ENCODE data around the gene RIPK4. TPM values are rescaled to one million over a fixed set of nuclear protein-coding genes. Genes with fewer than 3 reads are reported as not detected.

RIPK4 gene
- total RNA-seq, 5 donors from 2014 or later (not counting 1 experiment from before 2014, with no cell fraction given): 0.30 to 2.1 (median 0.63) TPM

DNA sequence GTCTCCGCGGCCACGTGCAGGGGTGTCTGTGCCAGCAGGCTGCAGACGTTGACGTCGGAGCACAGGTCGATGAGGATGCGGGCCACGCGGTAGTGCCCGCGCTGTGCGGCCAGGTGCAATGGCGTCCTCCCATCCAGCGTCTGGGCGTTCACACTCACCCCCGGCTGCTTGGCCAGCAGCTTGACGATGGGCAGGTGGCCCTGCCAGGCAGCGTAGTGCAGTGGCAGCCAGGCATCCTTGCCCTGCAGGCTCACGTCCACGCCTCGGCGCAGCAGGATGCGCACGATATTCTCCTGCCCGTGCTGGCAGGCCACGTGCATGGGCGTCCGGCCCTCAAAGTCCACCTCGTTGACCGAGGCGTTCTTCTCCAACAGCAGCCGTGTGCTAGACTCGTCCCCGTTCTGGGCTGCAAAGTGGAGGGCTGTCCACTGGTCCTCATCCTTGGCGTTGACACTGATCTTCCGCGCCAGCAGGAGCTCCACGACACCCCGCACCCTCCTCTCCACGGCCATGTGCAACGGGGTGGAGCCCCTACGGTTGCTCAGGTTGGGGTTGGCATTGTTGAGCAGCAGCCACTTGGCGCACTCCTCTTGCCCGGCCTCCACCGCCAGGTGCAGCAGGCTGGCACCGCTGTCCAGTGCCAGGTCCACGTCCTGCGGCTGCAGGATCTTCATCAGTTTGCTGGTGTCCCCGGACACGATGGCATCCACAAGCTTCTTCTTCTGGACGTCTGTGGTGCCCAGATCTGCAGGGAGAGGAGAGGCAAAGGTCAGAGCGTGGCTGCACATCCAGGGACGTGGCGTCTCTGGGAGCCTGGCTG is 25.4 kb downstream of the RIPK4 start:
- DNase-seq (no peak), ATAC-seq (replicated peaks in 1 of 4) (no peak)
- ChIA-PET CTCF (no interaction called here), POLR2A (no interaction called here)
- Mint-ChIP-seq H3K4me1 (no peaks in the 10 kb centered on the region), H3K27ac (no peak overlapping the region), H3K9me3 (peaks cover 0 to 8% (median 2%) of the 10 kb centered on the region in 3 donors), H3K4me3 (no peak overlapping the region), H3K36me3 (no peaks in the 10 kb centered on the region), H3K27me3 (peaks cover 3 to 12% of the 10 kb centered on the region in 2 donors)
- H3K27me3 ChIP-seq (replicated peaks in 1 of 2; ENCODE audit: control insufficient read depth in 2 of 2, extremely low read depth in 1 of 2, insufficient read depth in 2 of 2, low read length in 1 of 2): peaks cover 0 to 14% of the 10 kb centered on the region in 2 experiments
- H3K4me3 ChIP-seq (ENCODE audit: control insufficient read depth in 1 of 2, extremely low read depth in 1 of 2, low read length in 1 of 2): no peak overlapping the region
- H3K4me1 ChIP-seq (ENCODE audit: control insufficient read depth in 1 of 2, extremely low read depth in 1 of 2, insufficient read depth in 2 of 2, low read length in 2 of 2): no peaks in the 10 kb centered on the region
- no peaks in the 10 kb centered on the region for H3K9me3 ChIP-seq
- no peak overlapping the region for H3K27ac ChIP-seq (ENCODE audit: low read length)
- WGBS (ENCODE audit: insufficient coverage): 88% methylated on average over 54 of the region's 55 CpGs
- H3K36me3 ChIP-seq (ENCODE audit: control insufficient read depth in 2 of 2, extremely low read depth in 1 of 2, insufficient read depth in 1 of 2, low read length in 1 of 2): no peaks in the 10 kb centered on the region

GRCh38 chr21:41740604-41741252 is 26.1 kb downstream of the RIPK4 start:
- 90% methylated on average over 41 of the region's 41 CpGs for WGBS (ENCODE audit: insufficient coverage)
- H3K27ac Mint-ChIP-seq: no peak overlapping the region
- no peaks in the 10 kb centered on the region for H3K36me3 Mint-ChIP-seq
- H3K27me3 ChIP-seq (replicated peaks in 1 of 2; ENCODE audit: control insufficient read depth in 2 of 2, extremely low read depth in 1 of 2, insufficient read depth in 2 of 2, low read length in 1 of 2): peaks cover 0 to 20% of the 10 kb centered on the region in 2 experiments
- ATAC-seq (replicated peaks in 1 of 4) (no peak), DNase-seq (no peak)
- H3K27ac ChIP-seq (ENCODE audit: low read length): no peak overlapping the region
- no peaks in the 10 kb centered on the region for H3K4me1 ChIP-seq (ENCODE audit: control insufficient read depth in 1 of 2, extremely low read depth in 1 of 2, insufficient read depth in 2 of 2, low read length in 2 of 2)
- no peak overlapping the region for H3K4me3 Mint-ChIP-seq
- peaks cover 3 to 18% of the 10 kb centered on the region in 2 donors for H3K27me3 Mint-ChIP-seq
- ChIA-PET CTCF (no interaction called here), POLR2A (no interaction called here)
- H3K9me3 ChIP-seq: no peaks in the 10 kb centered on the region
- H3K4me3 ChIP-seq (ENCODE audit: control insufficient read depth in 1 of 2, extremely low read depth in 1 of 2, low read length in 1 of 2): no peak overlapping the region
- no peaks in the 10 kb centered on the region for H3K36me3 ChIP-seq (ENCODE audit: control insufficient read depth in 2 of 2, extremely low read depth in 1 of 2, insufficient read depth in 1 of 2, low read length in 1 of 2)
- peaks cover 0 to 8% (median 2%) of the 10 kb centered on the region in 3 donors for H3K9me3 Mint-ChIP-seq
- no peaks in the 10 kb centered on the region for H3K4me1 Mint-ChIP-seq

- no peaks in the 10 kb centered on the region for H3K4me1 Mint-ChIP-seq
- no peak for DNase-seq
- POLR2A ChIA-PET: no interaction called here
Measured at GRCh38 chr21:41739936-41740335, 26.9 kb downstream of the RIPK4 start.

GRCh38 chr21:41739011-41739410 is 27.8 kb downstream of the RIPK4 start:
- Mint-ChIP-seq H3K4me1 (no peaks in the 10 kb centered on the region), H3K27me3 (peaks cover 6 to 25% of the 10 kb centered on the region in 2 donors), H3K4me3 (no peak overlapping the region), H3K36me3 (no peaks in the 10 kb centered on the region), H3K9me3 (peaks cover 0 to 8% (median 2%) of the 10 kb centered on the region in 3 donors), H3K27ac (no peak overlapping the region)
- WGBS (ENCODE audit: insufficient coverage): 97% methylated on average over 10 of the region's 12 CpGs
- ATAC-seq (replicated peaks in 1 of 4): no peak
- CTCF ChIA-PET: no interaction called here
- no peaks in the 10 kb centered on the region for H3K4me1 ChIP-seq (ENCODE audit: control insufficient read depth in 1 of 2, extremely low read depth in 1 of 2, insufficient read depth in 2 of 2, low read length in 2 of 2)
- DNase-seq: no peak
- POLR2A ChIA-PET: no interaction called here
- H3K27me3 ChIP-seq (replicated peaks in 1 of 2; ENCODE audit: control insufficient read depth in 2 of 2, extremely low read depth in 1 of 2, insufficient read depth in 2 of 2, low read length in 1 of 2): peaks cover 0 to 30% of the 10 kb centered on the region in 2 experiments
- H3K36me3 ChIP-seq (ENCODE audit: control insufficient read depth in 2 of 2, extremely low read depth in 1 of 2, insufficient read depth in 1 of 2, low read length in 1 of 2): no peaks in the 10 kb centered on the region
- H3K27ac ChIP-seq (ENCODE audit: low read length): no peak overlapping the region
- H3K9me3 ChIP-seq: no peaks in the 10 kb centered on the region
- H3K4me3 ChIP-seq (ENCODE audit: control insufficient read depth in 1 of 2, extremely low read depth in 1 of 2, low read length in 1 of 2): no peak overlapping the region

More at GRCh38 chr21:41739936-41740335, 26.9 kb downstream of the RIPK4 start:
- no peaks in the 10 kb centered on the region for H3K9me3 ChIP-seq
- no peak overlapping the region for H3K4me3 Mint-ChIP-seq
- WGBS (ENCODE audit: insufficient coverage): 85% methylated on average over 5 of the region's 9 CpGs
- peaks cover 0 to 22% of the 10 kb centered on the region in 2 experiments for H3K27me3 ChIP-seq (replicated peaks in 1 of 2; ENCODE audit: control insufficient read depth in 2 of 2, extremely low read depth in 1 of 2, insufficient read depth in 2 of 2, low read length in 1 of 2)
- no peaks in the 10 kb centered on the region for H3K36me3 ChIP-seq (ENCODE audit: control insufficient read depth in 2 of 2, extremely low read depth in 1 of 2, insufficient read depth in 1 of 2, low read length in 1 of 2)
- ATAC-seq (replicated peaks in 1 of 4): no peak
- H3K27ac Mint-ChIP-seq: no peak overlapping the region
- no peak overlapping the region for H3K4me3 ChIP-seq (ENCODE audit: control insufficient read depth in 1 of 2, extremely low read depth in 1 of 2, low read length in 1 of 2)
- no peak overlapping the region for H3K27ac ChIP-seq (ENCODE audit: low read length)
- peaks cover 0 to 8% (median 2%) of the 10 kb centered on the region in 3 donors for H3K9me3 Mint-ChIP-seq
- CTCF ChIA-PET: no interaction called here
- no peaks in the 10 kb centered on the region for H3K4me1 ChIP-seq (ENCODE audit: control insufficient read depth in 1 of 2, extremely low read depth in 1 of 2, insufficient read depth in 2 of 2, low read length in 2 of 2)
- H3K27me3 Mint-ChIP-seq: peaks cover 3 to 22% of the 10 kb centered on the region in 2 donors
- H3K36me3 Mint-ChIP-seq: no peaks in the 10 kb centered on the region

DNA sequence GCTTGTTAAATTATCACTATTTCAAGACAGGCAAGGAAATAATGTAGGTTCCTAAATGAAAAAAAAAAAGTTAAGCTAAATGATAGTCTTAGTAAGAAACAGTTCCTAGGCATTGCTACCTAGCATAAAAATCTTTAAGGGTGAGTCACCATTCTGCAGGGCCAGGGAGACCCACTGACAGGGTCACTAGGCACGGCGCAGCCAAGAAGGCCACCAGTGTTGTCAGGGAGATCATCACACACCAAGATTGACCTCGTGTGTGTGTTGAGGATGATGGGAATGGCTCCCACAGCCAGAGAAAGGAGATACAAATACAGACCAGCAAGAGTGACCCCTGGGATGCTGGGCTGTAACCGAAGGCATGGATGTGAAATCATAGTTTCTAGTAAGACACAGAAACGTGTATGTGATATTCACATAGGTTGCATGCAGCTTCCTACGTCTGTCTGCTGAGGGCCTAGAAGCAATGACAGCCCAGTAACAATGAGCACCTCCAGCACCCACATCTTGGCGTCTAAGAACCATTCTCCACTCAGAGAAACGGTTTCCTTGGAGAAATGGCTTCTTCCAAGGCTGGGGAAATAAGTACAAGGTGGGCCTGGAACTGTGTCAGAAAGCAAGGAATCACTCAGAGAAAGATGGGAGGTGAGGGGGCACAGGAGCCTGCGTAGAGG is 29.1 kb downstream of the RIPK4 start:
- ChIA-PET POLR2A (no interaction called here), CTCF (no interaction called here)
- Histone ChIP-seq H3K4me1 (ENCODE audit: control insufficient read depth in 1 of 2, extremely low read depth in 1 of 2, insufficient read depth in 2 of 2, low read length in 2 of 2) (no peaks in the 10 kb centered on the region), H3K27me3 (replicated peaks in 1 of 2; ENCODE audit: control insufficient read depth in 2 of 2, extremely low read depth in 1 of 2, insufficient read depth in 2 of 2, low read length in 1 of 2) (peaks cover 0 to 36% of the 10 kb centered on the region in 2 experiments), H3K36me3 (ENCODE audit: control insufficient read depth in 2 of 2, extremely low read depth in 1 of 2, insufficient read depth in 1 of 2, low read length in 1 of 2) (no peaks in the 10 kb centered on the region), H3K4me3 (ENCODE audit: control insufficient read depth in 1 of 2, extremely low read depth in 1 of 2, low read length in 1 of 2) (no peak overlapping the region), H3K27ac (ENCODE audit: low read length) (no peak overlapping the region), H3K9me3 (no peaks in the 10 kb centered on the region)
- 90% methylated on average over 2 of the region's 9 CpGs for WGBS (ENCODE audit: insufficient coverage)
- Mint-ChIP-seq H3K36me3 (no peaks in the 10 kb centered on the region), H3K27me3 (peaks cover 10 to 25% of the 10 kb centered on the region in 2 donors), H3K4me1 (no peaks in the 10 kb centered on the region), H3K4me3 (no peak overlapping the region), H3K9me3 (peaks cover 4 to 12% (median 4%) of the 10 kb centered on the region in 3 donors), H3K27ac (no peak overlapping the region)
- DNase-seq (no peak), ATAC-seq (replicated peaks in 1 of 4) (no peak)

- POLR2A ChIA-PET: no interaction called here
- Mint-ChIP-seq H3K27ac (no peak overlapping the region), H3K4me3 (no peak overlapping the region), H3K4me1 (no peaks in the 10 kb centered on the region), H3K27me3 (peaks cover 10 to 28% of the 10 kb centered on the region in 2 donors), H3K9me3 (peaks cover 11 to 24% (median 13%) of the 10 kb centered on the region in 3 donors), H3K36me3 (no peaks in the 10 kb centered on the region)
- ATAC-seq (replicated peaks in 1 of 4): no peak
- Histone ChIP-seq H3K9me3 (no peaks in the 10 kb centered on the region), H3K4me3 (ENCODE audit: control insufficient read depth in 1 of 2, extremely low read depth in 1 of 2, low read length in 1 of 2) (no peak overlapping the region), H3K27ac (ENCODE audit: low read length) (no peak overlapping the region), H3K4me1 (ENCODE audit: control insufficient read depth in 1 of 2, extremely low read depth in 1 of 2, insufficient read depth in 2 of 2, low read length in 2 of 2) (no peaks in the 10 kb centered on the region), H3K27me3 (replicated peaks in 1 of 2; ENCODE audit: control insufficient read depth in 2 of 2, extremely low read depth in 1 of 2, insufficient read depth in 2 of 2, low read length in 1 of 2) (peaks cover 0 to 36% of the 10 kb centered on the region in 2 experiments), H3K36me3 (ENCODE audit: control insufficient read depth in 2 of 2, extremely low read depth in 1 of 2, insufficient read depth in 1 of 2, low read length in 1 of 2) (no peaks in the 10 kb centered on the region)
- 58% methylated on average over 1 of the region's 2 CpGs for WGBS (ENCODE audit: insufficient coverage)
- DNase-seq: no peak
- CTCF ChIA-PET: no interaction called here
Measured at GRCh38 chr21:41736423-41736822, 30.4 kb downstream of the RIPK4 start.

All from T-cell (primary cell).